Prostate gland (tissue), 2 donors: ENCODE results near the gene RAB24.

ENCODE experiments used
- POLR2AphosphoS5 ChIP-seq: sonication (generic); formaldehyde crosslinking; IDR thresholded peaks from one replicate; pipeline ENCODE4 v1.6.1; 2017; ENCODE audit warnings: antibody characterized with exemption
- TF ChIP-seq, protein P1 (sequence below), 4 experiments: fragments of 200-600 bp in 2 of 4; fragments of 450-650 bp in 2 of 4; sonication (generic) in 2 of 4; IDR thresholded peaks; 1 replicate in 3 of 4; 2 replicates in 1 of 4; pipeline ENCODE4 v1.5.1; 2016 to 2019; ENCODE audit warnings: antibody characterized with exemption in 4 of 4, mild to moderate bottlenecking in 2 of 4, moderate library complexity in 2 of 4

DNA sequence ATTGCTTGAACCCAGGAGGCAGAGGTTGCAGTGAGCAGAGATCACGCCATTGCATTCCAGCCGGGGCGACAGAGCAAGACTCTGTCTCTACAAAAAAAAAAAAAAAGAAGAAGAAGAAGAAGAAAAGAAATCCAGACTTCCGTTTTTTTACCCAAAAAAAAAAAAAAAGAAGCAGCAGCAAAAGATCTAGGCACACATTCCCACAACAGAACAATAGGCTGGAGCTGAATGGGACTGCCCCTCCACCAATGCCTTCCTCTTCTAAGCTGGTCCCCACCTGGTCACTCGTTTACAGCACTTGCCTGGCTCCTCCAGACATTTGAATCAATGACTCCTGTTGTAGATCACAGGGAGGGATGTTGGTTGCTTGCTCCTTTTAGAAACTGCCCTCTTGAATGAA lies 49.6 kb upstream of the RAB24 start:
- no peak for TF ChIP-seq POLR2AphosphoS5
- TF ChIP-seq, protein P1, sequence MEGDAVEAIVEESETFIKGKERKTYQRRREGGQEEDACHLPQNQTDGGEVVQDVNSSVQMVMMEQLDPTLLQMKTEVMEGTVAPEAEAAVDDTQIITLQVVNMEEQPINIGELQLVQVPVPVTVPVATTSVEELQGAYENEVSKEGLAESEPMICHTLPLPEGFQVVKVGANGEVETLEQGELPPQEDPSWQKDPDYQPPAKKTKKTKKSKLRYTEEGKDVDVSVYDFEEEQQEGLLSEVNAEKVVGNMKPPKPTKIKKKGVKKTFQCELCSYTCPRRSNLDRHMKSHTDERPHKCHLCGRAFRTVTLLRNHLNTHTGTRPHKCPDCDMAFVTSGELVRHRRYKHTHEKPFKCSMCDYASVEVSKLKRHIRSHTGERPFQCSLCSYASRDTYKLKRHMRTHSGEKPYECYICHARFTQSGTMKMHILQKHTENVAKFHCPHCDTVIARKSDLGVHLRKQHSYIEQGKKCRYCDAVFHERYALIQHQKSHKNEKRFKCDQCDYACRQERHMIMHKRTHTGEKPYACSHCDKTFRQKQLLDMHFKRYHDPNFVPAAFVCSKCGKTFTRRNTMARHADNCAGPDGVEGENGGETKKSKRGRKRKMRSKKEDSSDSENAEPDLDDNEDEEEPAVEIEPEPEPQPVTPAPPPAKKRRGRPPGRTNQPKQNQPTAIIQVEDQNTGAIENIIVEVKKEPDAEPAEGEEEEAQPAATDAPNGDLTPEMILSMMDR (IDR thresholded peaks at IDR 0.05) = no peak
